ENCODE results near the gene PADI1.

PADI1 gene

DNA sequence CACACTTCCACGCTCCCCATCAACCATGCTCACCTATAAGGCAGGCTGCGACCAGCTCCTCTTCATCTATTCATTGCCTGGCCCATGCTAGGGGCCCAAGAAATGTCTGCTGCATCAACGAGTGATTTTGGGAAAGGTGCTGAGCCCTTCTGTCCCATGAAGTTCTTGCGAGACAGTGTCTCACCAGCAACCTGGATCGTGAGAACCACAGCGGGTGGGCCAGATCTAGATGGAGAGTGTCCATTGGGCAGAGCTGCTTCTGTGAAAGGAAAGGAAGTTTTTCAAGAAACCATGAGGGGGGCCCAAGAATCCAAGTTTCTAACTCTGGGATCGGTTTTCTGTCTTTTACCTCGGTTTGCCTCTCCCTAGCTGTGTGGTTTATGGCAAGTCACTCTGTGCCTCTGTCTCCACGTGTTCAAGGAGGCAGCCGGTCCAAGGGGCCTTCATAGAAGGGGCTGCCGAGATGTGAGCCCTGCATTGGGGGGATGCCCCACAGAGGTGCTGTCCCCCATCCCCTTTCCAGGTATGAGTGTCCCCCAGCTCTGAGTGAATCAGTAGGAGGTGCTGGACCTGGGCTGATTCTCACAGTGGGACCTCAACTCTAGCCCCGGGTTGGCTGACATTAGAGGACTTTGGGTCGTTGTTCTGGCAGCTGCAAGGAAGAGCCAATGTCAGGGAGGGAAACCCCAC is 8.3 kb upstream of the PADI1 start:
- DNase-seq (ENCODE audit: low spot score) = no peak

GRCh38 chr1:17197696-17198095 is 7.2 kb upstream of the PADI1 start:
- DNase-seq (ENCODE audit: low spot score) = no peak

GRCh38 chr1:17198476-17199258 is 6.3 kb upstream of the PADI1 start:
- peak; percentile 37 for DNase-seq (ENCODE audit: low spot score)

GRCh38 chr1:17199267-17200044 is 5.5 kb upstream of the PADI1 start:
- DNase-seq (ENCODE audit: low spot score) = peak; percentile 37

DNA sequence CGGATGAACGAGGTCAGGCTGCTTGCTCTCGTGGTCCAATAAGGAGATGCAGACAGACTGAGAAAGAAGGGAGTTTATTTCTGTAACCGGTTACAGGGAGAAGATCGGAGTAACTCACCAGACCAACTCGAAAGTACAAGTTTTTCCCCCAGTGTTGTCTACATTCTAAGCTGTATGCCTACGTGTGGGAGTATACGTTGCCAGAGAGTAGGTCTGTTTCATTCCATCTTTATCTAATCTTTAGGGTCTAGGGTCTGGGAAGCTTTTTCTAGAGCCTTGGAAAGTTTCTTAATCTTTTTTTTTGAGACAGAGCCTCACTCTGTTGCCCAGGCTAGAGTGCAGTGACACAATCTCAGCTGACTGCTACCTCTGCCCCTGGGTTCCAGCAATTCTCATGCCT is 4.7 kb upstream of the PADI1 start:
- no peak for DNase-seq (ENCODE audit: low spot score)

- no peak for DNase-seq (ENCODE audit: low spot score)
These were observed 4.2 kb upstream of the PADI1 start for GRCh38 chr1:17200756-17201155.

DNA sequence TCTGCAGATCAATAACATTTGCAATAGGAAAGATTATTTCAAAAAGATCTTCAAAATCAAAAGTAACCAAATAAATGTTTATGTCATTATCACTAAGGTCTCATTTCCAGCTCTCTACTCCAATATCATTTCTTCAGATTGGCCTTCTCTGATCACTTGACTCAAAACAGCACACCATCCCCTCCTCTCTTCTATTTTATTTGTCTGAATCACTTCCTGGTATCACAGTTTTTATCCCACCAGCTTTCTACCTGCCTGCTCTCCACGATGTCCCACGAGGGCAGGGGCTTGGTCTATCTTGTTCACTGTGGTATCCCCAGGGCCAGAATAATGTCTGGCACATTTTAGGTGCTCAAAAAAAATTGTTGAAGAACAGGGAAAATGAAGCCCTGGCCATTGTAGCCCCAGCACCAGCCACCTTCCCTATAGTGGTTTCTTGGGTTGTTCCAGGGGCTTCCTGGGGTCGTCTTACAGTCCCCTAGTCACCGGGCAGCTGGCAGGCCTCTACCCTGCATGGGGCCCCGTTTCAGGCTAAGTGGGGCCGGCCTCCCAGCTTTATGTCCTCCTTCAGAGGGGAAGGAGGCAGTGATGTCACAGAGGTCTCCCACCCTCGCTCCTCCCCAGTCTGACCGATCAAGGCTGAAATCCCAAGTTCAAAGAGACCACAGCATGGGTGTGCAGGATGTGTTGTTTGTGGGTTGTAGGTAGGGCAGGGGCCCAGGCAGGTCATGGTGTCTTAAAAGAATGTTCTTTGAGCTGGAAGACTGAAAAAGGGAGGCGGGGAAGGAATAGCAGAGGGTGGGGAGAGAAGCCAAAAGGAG is 3.5 kb upstream of the PADI1 start:
- peak; percentile 82 for DNase-seq (ENCODE audit: low spot score)

GRCh38 chr1:17205652-17206051 is 724 bp downstream of the PADI1 start:
- DNase-seq (ENCODE audit: low spot score) = no peak

GRCh38 chr1:17206196-17206595 is 1.3 kb downstream of the PADI1 start:
- DNase-seq (ENCODE audit: low spot score) = no peak

GRCh38 chr1:17207046-17207445 is 2.1 kb downstream of the PADI1 start:
- peak; percentile 46 for DNase-seq (ENCODE audit: low spot score)

- no peak for DNase-seq (ENCODE audit: low spot score)
These were observed 2.6 kb downstream of the PADI1 start for GRCh38 chr1:17207540-17207939.

DNA sequence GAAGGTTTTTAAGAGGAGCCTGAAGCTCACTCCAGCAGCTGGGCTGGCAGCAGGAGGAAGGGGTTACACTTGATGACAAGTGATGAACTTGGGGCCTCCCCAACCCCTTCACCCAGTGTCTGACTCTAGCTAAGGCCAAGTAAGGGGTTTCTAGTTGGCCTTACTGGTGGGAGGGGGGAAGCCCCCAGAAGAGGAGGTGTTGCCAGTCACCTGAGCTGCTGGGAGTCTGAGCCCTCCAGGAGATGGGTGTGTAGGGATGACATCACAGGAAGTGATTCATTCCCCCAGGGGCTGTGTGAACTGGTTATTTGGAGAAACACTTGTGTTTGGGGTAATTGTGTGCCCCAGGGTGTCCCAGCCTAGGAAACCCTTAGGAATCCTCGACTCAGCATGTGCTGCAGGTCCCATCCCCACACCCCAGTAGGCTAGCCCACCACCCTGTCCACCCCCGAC is 3.1 kb downstream of the PADI1 start:
- peak; percentile 74 for DNase-seq (ENCODE audit: low spot score)

DNA sequence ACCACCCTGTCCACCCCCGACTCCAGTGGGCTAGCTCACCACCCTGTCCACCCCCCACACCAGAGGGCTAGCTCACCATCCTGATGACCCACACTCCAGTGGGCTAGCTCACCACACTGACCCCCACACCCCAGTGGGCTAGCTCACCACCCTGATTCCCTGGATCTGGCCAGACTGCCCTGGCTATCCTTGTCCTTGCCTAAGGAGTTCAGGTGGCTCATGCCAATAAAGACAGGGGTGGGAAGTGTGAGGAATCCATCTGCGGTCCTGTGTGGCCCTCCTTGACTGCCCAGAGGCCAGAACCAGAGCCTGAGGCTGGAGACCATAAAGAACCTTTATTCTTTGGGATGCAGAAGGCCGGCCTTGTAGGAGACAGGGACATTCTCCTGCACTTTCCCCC is 3.6 kb downstream of the PADI1 start:
- DNase-seq (ENCODE audit: low spot score) = no peak

DNA sequence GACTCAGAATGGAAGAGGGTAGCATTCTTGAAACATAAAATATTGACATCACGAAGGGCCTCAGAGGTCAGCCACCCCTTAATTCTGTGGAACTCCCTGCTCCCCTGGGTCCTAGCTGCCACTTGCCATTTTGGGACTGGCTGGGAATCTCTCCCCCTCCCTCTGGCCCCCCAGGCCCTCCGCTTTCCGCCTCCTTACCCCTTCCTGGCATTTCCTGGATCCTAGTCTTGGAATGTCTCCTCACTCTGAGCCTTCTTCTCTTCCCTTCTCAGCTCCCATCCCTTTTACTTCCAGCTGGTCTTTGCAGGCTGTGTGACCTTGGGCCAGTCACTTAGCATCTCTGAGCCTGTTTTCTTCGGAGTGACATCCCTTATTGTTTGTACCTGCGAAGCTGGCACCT is 4.5 kb downstream of the PADI1 start:
- DNase-seq (ENCODE audit: low spot score) = no peak

- peak; percentile 20 for DNase-seq (ENCODE audit: low spot score)
These were observed 5.2 kb downstream of the PADI1 start for GRCh38 chr1:17210176-17210575.

DNA sequence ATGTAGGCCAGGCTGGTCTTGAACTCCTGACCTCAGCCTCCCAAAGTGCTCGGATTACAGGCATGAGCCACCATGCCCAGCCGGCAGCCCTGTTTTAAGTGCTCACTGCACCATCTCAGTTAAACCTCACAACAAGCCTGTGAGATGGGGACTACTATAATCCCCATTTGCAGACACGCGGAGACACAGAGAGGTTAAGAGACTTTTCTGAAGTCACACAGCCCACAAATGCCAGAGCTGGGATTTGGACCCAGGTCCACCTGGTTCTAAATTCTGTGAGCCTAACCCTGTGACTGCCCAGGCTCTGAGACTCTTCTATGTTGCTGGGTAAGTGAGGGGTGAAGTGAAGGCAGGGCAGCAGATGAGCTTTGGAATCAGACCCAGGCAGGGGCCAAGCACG is 6.4 kb downstream of the PADI1 start:
- no peak for DNase-seq (ENCODE audit: low spot score)

GRCh38 chr1:17212009-17212408 is 7.1 kb downstream of the PADI1 start:
- peak; percentile 14 for DNase-seq (ENCODE audit: low spot score)

DNA sequence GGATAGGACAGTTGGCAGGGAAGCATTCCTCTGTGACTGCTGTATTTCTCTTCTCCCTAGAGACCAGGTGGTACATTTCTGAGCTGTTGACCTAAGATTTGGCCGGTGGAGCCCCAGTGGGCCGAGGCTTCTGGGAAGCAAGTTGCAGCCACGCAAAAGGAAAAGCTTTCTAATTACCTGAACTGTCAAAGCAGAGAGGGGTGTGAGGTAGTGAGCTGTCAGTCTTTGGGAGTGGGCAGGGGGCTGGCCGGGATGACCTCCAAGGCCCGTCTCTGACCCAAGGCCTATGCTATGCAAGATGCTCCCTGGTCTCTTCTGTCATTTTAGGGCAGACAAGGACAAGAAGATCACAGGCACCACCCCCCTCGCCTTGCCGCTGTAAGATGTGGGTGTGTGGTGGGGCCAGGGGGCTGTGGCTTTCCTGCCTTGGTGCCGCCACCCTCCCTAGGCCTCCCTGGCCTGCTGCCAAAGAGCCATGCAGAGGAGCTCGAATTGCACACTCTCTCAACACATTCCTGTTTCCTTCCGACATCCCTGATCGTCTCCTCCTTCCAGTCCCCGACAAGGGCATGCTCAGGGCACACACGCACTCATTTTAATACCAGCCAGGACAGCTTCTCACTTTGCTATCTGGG is 7.7 kb downstream of the PADI1 start:
- DNase-seq (ENCODE audit: low spot score) = peak; percentile 26

DNA sequence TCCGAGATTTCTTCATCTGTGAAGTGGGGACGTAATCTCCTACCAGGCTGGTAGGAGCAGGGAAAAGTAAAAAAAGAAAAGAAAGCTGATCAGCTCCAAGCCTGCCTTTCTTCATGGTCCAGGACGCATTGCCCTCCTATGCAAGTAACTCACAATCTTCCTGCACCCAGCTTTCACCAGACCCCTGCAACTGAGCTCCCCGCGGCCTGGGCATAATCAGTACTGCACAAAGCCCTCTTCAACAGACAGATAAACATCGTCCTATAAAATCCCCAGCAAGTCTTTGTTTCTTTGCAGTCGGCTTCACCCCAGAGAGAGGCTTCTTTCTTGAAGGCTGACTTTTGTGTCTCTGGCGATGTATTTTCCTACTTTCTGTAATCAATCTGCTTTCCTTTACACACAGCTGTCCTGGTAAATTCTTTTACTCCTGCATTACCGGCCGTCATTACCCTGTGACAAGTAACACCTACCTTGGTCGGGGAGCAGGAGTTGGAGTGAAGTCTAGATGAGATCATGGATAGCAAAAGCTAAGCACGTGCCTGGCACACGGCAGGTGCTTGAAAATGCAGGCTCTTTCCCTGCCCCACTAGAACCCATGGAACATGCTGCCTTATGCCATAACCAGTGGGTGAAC is 8.3 kb downstream of the PADI1 start:
- DNase-seq (ENCODE audit: low spot score) = no peak

DNA sequence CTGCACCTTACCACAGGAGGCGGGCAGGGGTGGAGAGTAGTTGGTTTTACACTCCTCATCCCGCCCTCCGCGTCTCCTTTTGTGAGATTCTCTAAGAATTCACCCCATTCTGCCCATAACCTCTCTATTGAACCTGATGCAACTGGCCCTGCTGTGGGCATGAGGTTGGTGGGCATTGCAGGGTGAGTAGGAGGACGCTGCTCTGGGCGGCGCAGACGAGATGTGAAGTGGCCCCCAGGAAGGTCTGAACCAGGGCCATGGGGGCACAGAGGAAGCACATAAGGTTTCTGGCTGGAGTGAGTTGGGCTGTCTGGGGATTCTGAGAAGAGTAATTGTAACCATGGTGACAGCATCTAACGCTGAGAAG is 8.8 kb downstream of the PADI1 start:
- DNase-seq (ENCODE audit: low spot score) = no peak
